AG04449 (cell line): ENCODE measurements around the gene VTA1.
"Not testable (repeated sequence)": the region's sequence is repeated elsewhere in the genome, so short reads cannot be mapped to it uniquely, and the experiment has no call there.

Experiments used
- CTCF ChIA-PET: fragments of 350-600 bp; formaldehyde crosslinking; extraction: SDS; loops from one replicate; lab custom pipeline; 2021; ENCODE audit warnings: antibody characterized with exemption; lab: Yijun Ruan, JAX
- POLR2A ChIA-PET: fragments of 400-600, 350-600 bp; formaldehyde crosslinking; extraction: SDS; loops from one replicate; lab custom pipeline; 2020; ENCODE audit warnings: antibody characterized with exemption, inconsistent platforms; lab: Yijun Ruan, JAX
- DNase-seq: peaks from one replicate; pipeline ENCODE4 v3.0.0-alpha.2; 2010; ENCODE audit warnings: low read depth, low spot score
- H3K4me3 ChIP-seq: 2 replicates; pipeline ENCODE4 v1.5.1; 2011; ENCODE audit warnings: low read depth, mild to moderate bottlenecking, control low read depth, low read length
- CTCF ChIP-seq: IDR thresholded peaks from one replicate; pipeline ENCODE4 v1.5.1; 2011; ENCODE audit warnings: mild to moderate bottlenecking, moderate library complexity, low read length, control low read depth, inconsistent platforms; ENCODE audit not compliant: insufficient read depth; ENCODE audit errors: missing control alignments

Gene VTA1

GRCh38 chr6:142187209-142187608 lies 40.1 kb downstream of the VTA1 start:
- ChIA-PET CTCF (interaction anchor here (1.0 to 3.6 kb wide), 5 partner anchors 8 to 31 kb away, joined by 3 to 16 read pairs (median 12); no protein-coding TSS in a partner anchor), POLR2A (no interaction called here)
- DNase-seq, result no peak
- no peak overlapping the region for H3K4me3 ChIP-seq
- TF ChIP-seq CTCF, result no peak

- POLR2A ChIA-PET, result not testable (repeated sequence)
These were observed 41.3 kb downstream of the VTA1 start for GRCh38 chr6:142188341-142188740.

GRCh38 chr6:142189057-142189456 lies 42.0 kb downstream of the VTA1 start:
- CTCF ChIA-PET, result interaction anchor here (1.5 to 3.6 kb wide), 2 partner anchors 8 kb away, joined by 3 to 12 read pairs; no protein-coding TSS in a partner anchor

More at GRCh38 chr6:142188341-142188740, 41.3 kb downstream of the VTA1 start:
- not testable (repeated sequence) for DNase-seq, H3K4me3 ChIP-seq
- CTCF ChIA-PET, result interaction anchor here (1.5 to 3.6 kb wide), 4 partner anchors 8 to 20 kb away, joined by 3 to 14 read pairs (median 8); no protein-coding TSS in a partner anchor

GRCh38 chr6:142192343-142192742 lies 45.3 kb downstream of the VTA1 start:
- no peak overlapping the region for H3K4me3 ChIP-seq
- no peak for TF ChIP-seq CTCF
- no peak for DNase-seq
- ChIA-PET POLR2A (no interaction called here), CTCF (interaction anchor here (0.8 to 1.4 kb wide), 2 partner anchors 26 to 46 kb away, joined by 3 to 5 read pairs; partner anchors contain the start of gene NMBR)

More at GRCh38 chr6:142189057-142189456, 42.0 kb downstream of the VTA1 start:
- no peak for DNase-seq
- no peak for TF ChIP-seq CTCF
- no peak overlapping the region for H3K4me3 ChIP-seq
- POLR2A ChIA-PET, result no interaction called here

- DNase-seq, result no peak
- ChIA-PET CTCF (interaction anchor here (0.6 kb wide), 1 partner anchor 34 kb away, joined by 3 read pairs; no protein-coding TSS in a partner anchor), POLR2A (no interaction called here)
- no peak overlapping the region for H3K4me3 ChIP-seq
- no peak for TF ChIP-seq CTCF
These were observed 46.6 kb downstream of the VTA1 start for GRCh38 chr6:142193621-142194020.

GRCh38 chr6:142195862-142196541 lies 48.9 kb downstream of the VTA1 start:
- ChIA-PET POLR2A (no interaction called here), CTCF (interaction anchor here (0.7 to 5.5 kb wide), 6 partner anchors 9 to 192 kb away, joined by 3 to 39 read pairs (median 12); no protein-coding TSS in a partner anchor)
- TF ChIP-seq CTCF, result no peak
- DNase-seq, result no peak
- H3K4me3 ChIP-seq, result no peak overlapping the region
